Dedifferentiated amniotic fluid mesenchymal stem cell (primary cell): ENCODE measurements around the gene ZBTB1.
A peak's percentile ranks its signal among the peaks of the same experiment; 100 is the strongest.
"Not testable (repeated sequence)": the region's sequence is repeated elsewhere in the genome, so short reads cannot be mapped to it uniquely, and the experiment has no call there.

Experiments used
- DNase-seq: peaks from one replicate; pipeline ENCODE4 v3.0.0-alpha.2; 2016; ENCODE audit errors: extremely low spot score

ZBTB1 gene

GRCh38 chr14:64569646-64570045 lies 65.1 kb downstream of the ZBTB1 start:
- DNase-seq: not testable (repeated sequence)

GRCh38 chr14:64572386-64573104 lies 68.0 kb downstream of the ZBTB1 start:
- DNase-seq: no peak

GRCh38 chr14:64573109-64573508 lies 68.5 kb downstream of the ZBTB1 start:
- DNase-seq: peak; percentile 40
